HG03135 (cell line): ENCODE measurements around the gene SIX5.

ENCODE experiments used
- ATAC-seq: cut with Tn5 transposase; IDR thresholded peaks from one replicate; pipeline ENCODE4 v1.9.1; 2021; ENCODE audit warnings: mild to moderate bottlenecking, moderate library complexity; ENCODE audit not compliant: unreplicated experiment

SIX5 gene

DNA sequence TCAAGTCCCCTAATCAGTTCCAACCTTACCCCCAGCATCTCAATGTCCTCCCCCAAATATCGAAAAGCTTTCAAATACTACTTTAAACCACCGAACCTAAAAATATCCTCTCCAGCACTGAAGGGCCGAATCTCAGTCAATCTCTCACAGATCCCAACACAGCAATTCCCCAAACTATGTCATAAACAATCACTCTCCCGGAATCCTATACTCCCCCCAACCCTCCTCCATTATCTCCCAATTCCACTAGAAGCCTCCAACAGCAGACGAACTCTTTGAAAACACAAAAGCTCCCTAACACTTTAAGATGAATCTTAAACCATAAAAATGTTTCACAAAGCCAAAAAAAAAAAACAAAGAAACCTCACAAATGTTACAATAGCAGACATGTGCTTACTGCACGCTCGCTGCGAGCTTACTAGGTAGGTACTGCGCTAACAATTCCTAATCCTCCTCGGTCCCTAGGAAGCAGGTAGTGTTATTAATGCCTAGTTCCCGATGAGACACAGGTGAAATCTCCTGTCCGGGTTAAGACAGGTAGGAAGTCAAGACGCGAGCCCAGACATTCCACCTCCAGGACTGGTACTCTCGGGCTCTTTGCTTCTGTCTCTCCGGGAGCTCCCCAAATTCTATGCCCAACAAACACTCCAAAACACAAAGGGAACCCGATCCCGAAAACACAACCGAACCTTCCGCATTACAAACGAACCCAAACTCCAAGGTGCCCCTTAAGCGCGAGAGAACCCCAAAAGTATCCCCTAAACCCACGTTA, 52.5 kb downstream of the SIX5 start:
- no peak for ATAC-seq

DNA sequence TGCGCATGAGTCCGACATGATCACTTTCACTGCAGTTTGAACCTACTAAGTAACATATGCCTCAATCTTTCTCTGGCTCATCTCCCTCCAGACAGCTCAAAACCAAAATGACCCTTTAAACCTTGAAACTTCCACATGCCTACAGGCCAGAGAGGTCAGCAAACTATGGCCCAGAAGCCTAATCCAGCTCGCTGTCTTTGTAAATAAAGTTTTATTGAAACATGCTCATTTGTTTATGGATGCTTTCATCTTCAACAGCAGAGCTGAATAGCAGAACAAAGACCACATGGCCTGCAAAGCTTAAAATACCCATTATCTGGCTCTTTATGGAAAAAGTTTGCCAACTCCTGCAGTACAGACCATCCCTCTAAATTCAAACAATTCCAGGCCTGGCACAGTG, 53.9 kb downstream of the SIX5 start:
- no peak for ATAC-seq
